Calu3 (cell line): Measurements from ENCODE around the gene FFAR1. TPM values are rescaled to one million over a fixed set of nuclear protein-coding genes. Genes with fewer than 3 reads are reported as not detected.

Experiments used
- BruUV-seq: library from RNA; stranded (reverse); fragments of 400-500 nt; replicated peaks from 2 replicates; lab custom pipeline; 2021; lab: Mats Ljungman, UMichigan
- CTCF ChIA-PET: fragments of 300-600 bp; sonication (Branson Sonifier 250); formaldehyde crosslinking; loops from one replicate; lab custom pipeline; 2022; ENCODE audit warnings: antibody characterized with exemption; lab: Charles Lee
- DNase-seq: peaks from one replicate; pipeline ENCODE4 v3.0.0; 2022
- H3K27ac Mint-ChIP-seq: one replicate; pipeline ENCODE4 v1.8.0; 2022; ENCODE audit warnings: mixed read lengths; ENCODE audit not compliant: unreplicated experiment
- H3K27me3 Mint-ChIP-seq: one replicate; pipeline ENCODE4 v1.8.0; 2022; ENCODE audit warnings: mixed read lengths; ENCODE audit not compliant: unreplicated experiment
- H3K36me3 Mint-ChIP-seq: one replicate; pipeline ENCODE4 v1.8.0; 2022; ENCODE audit warnings: mild to moderate bottlenecking, moderate library complexity, mixed read lengths; ENCODE audit not compliant: insufficient read depth, unreplicated experiment
- H3K4me1 Mint-ChIP-seq: one replicate; pipeline ENCODE4 v1.8.0; 2022; ENCODE audit warnings: mild to moderate bottlenecking, low read depth, mixed read lengths; ENCODE audit not compliant: unreplicated experiment
- H3K4me3 Mint-ChIP-seq: one replicate; pipeline ENCODE4 v1.8.0; 2022; ENCODE audit warnings: mild to moderate bottlenecking, low read depth, moderate library complexity, mixed read lengths; ENCODE audit not compliant: unreplicated experiment
- H3K9me3 Mint-ChIP-seq: one replicate; pipeline ENCODE4 v1.8.0; 2022; ENCODE audit warnings: low read depth, mixed read lengths; ENCODE audit not compliant: unreplicated experiment
- intact Hi-C: fragments of 100-400 bp; cut with micrococcal nuclease; formaldehyde crosslinking; loops from one replicate; pipeline ENCODE4 v1.10.0; 2022; ENCODE audit not compliant: unreplicated experiment
- total RNA-seq: library from RNA; stranded (reverse); gene quantifications from 2 replicates; pipeline ENCODE4 v1.2.3, GENCODE V29; 2022
- TF ChIP-seq, protein P1 (sequence below): fragments of 200-600 bp; IDR thresholded peaks from one replicate; pipeline ENCODE4 v1.8.0; 2022; ENCODE audit warnings: antibody characterized with exemption; ENCODE audit not compliant: unreplicated experiment

FFAR1 gene
- total RNA-seq, 1 experiment from 2014 or later: not detected

DNA sequence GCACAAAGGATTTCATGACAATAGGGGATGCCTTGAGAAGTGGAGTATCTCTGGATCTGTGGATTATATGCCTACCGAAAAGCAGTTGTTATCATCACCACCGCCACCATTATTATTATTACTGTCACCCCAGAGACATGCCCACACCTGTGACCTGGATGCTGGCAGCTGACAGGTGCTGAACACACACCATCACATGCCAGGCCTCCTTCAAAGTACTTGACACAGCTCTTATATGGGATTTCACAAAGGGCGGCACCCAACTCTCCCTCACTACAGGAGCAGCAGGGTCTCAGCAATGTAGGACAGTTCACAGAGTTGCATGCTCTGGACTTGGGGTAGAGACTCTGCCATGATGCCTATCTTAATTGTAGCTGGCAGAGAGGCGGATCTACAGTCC lies 17.6 kb downstream of the FFAR1 start:
- Mint-ChIP-seq H3K27me3 (peaks cover 98% of the 10 kb centered on the region), H3K27ac (no peak overlapping the region), H3K4me3 (no peak overlapping the region), H3K9me3 (no peaks in the 10 kb centered on the region), H3K4me1 (no peaks in the 10 kb centered on the region), H3K36me3 (no peaks in the 10 kb centered on the region)
- no TSS peak for BruUV-seq
- intact Hi-C loops: no loop called here
- no peak for DNase-seq
- TF ChIP-seq, protein P1, sequence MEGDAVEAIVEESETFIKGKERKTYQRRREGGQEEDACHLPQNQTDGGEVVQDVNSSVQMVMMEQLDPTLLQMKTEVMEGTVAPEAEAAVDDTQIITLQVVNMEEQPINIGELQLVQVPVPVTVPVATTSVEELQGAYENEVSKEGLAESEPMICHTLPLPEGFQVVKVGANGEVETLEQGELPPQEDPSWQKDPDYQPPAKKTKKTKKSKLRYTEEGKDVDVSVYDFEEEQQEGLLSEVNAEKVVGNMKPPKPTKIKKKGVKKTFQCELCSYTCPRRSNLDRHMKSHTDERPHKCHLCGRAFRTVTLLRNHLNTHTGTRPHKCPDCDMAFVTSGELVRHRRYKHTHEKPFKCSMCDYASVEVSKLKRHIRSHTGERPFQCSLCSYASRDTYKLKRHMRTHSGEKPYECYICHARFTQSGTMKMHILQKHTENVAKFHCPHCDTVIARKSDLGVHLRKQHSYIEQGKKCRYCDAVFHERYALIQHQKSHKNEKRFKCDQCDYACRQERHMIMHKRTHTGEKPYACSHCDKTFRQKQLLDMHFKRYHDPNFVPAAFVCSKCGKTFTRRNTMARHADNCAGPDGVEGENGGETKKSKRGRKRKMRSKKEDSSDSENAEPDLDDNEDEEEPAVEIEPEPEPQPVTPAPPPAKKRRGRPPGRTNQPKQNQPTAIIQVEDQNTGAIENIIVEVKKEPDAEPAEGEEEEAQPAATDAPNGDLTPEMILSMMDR: no peak
- CTCF ChIA-PET: interaction anchor here (0.6 to 1.2 kb wide), 2 partner anchors 12 to 39 kb away, joined by 4 to 8 read pairs; no protein-coding TSS in a partner anchor

DNA sequence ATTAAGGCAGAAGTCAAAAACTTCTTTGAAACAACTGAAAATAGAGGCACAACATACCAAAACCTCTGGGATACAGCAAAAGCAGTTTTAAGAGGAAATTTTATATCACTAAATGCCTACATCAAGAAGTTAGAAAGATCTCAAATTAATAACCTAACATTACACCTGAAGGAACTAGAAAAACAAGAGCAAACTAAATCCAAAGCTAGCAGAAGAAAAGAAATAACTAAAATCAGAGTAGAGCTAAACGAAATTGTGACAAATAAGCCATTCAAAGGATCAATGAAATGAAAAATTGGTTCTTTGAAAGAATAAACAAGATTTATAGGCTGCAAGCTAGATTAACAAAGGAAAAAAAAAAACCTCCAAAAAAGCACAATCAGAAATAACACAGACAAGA lies 20.7 kb downstream of the FFAR1 start:
- no TSS peak for BruUV-seq
- Mint-ChIP-seq H3K9me3 (no peaks in the 10 kb centered on the region), H3K27me3 (peaks cover 75% of the 10 kb centered on the region), H3K36me3 (no peaks in the 10 kb centered on the region), H3K4me1 (no peaks in the 10 kb centered on the region), H3K27ac (no peak overlapping the region), H3K4me3 (no peak overlapping the region)
- CTCF ChIA-PET: interaction anchor here (0.7 kb wide), 1 partner anchor 127 kb away, joined by 6 read pairs; no protein-coding TSS in a partner anchor
- intact Hi-C loops: no loop called here
- DNase-seq: no peak
- TF ChIP-seq, protein P1: no peak

DNA sequence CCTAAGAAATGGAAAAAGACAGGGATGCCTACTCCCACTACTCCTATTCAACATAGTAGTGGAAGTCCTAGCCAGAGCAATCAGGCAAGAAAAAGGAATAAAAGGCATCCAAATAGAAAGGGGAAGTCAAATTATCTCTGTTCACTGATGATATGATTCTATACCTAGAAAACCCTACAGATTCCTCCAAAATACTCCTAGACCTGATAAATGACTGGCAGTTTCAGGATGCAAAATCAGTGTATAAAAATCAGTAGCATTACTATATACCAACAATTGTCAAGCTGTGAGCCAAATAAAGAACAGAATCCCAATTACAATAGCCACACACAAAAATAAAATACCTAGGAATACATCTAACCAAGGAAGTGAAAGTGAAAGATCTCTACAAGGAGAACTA lies 21.8 kb downstream of the FFAR1 start:
- H3K9me3 Mint-ChIP-seq: no peaks in the 10 kb centered on the region
- H3K4me3 Mint-ChIP-seq: no peak overlapping the region
- no peak overlapping the region for H3K27ac Mint-ChIP-seq
- no peaks in the 10 kb centered on the region for H3K4me1 Mint-ChIP-seq
- BruUV-seq: no TSS peak
- intact Hi-C loops: no loop called here
- CTCF ChIA-PET: no interaction called here
- TF ChIP-seq, protein P1: no peak
- DNase-seq: no peak
- H3K27me3 Mint-ChIP-seq: peaks cover 75% of the 10 kb centered on the region
- H3K36me3 Mint-ChIP-seq: no peaks in the 10 kb centered on the region

DNA sequence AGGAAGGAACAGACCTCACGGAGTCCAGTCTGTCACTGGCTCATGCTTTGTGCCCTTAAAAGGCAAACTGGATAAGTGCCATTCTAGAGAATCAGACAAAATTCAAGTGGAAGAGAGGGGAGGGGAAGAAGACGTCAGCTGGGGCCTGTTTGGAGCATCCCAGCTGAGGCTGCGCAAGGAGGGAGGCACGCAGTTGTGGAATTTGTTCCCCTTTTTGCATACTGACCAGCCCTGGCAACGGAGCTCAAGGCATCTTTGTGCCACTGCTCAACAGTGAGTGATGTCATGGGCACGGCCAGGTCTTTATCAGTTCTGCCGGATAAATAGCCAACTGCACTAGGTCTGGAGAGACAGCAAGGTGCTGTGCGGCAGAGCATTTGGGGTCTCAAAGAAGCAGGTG lies 23.0 kb downstream of the FFAR1 start, which contains the start of gene GPR42:
TSS of gene GPR42 (plus strand) at position 347 of the 400 bp plus-strand sequence. CDS start 292 bp downstream, outside the sequence.
- CTCF ChIA-PET: no interaction called here
- no TSS peak for BruUV-seq
- TF ChIP-seq, protein P1: no peak
- Mint-ChIP-seq H3K36me3 (no peaks in the 10 kb centered on the region), H3K4me3 (no peak within 1 kb of the TSS), H3K27ac (no peak within 1 kb of the TSS), H3K9me3 (peaks cover 2% of the 10 kb centered on the region), H3K27me3 (peaks cover 75% of the 10 kb centered on the region), H3K4me1 (peaks cover 11% of the 10 kb centered on the region)
- intact Hi-C loops: no loop called here
- DNase-seq: no peak
